ENCODE data around the gene PLIN4. TPM values are rescaled to one million over a fixed set of nuclear protein-coding genes. Genes with fewer than 3 reads are reported as not detected.

The PLIN4 gene
- total and polyA plus RNA-seq, 10 of the 15 experiments (the other 5 are each of a cell fraction or from before 2014, with no cell fraction given), result 0.01 to 0.11 (median 0.05) TPM; not detected in 2

- no peaks in the 10 kb centered on the region for H3K27me3 ChIP-seq (replicated peaks in 1 of 2; ENCODE audit: control insufficient read depth in 2 of 2, insufficient read depth in 2 of 2, low read length in 1 of 2)
- H3K9me3 ChIP-seq (replicated peaks; ENCODE audit: control insufficient read depth, insufficient read depth, low read length), result no peaks in the 10 kb centered on the region
- BruUV-seq (replicated peaks), result no TSS peak
- H4K20me1 ChIP-seq (ENCODE audit: control insufficient read depth, insufficient read depth), result no peaks in the 10 kb centered on the region
- ChIA-PET POLR2A (no interaction called here), SMC1A (ENCODE audit: uncharacterized antibody, unreplicated experiment) (no interaction called here), RAD21 (ENCODE audit: unreplicated experiment) (no interaction called here), CTCF (no interaction called here)
- H3K36me3 ChIP-seq (ENCODE audit: control insufficient read depth in 2 of 2, insufficient read depth in 2 of 2, low read length in 1 of 2), result no peaks in the 10 kb centered on the region
- no peaks in the 10 kb centered on the region for H3K4me1 ChIP-seq (ENCODE audit: control insufficient read depth, insufficient read depth, low read length)
- WGBS (ENCODE audit: insufficient coverage, insufficient replicate concordance, low lambda C conversion rate, missing lambda C conversion rate), result 27% methylated on average over 6 of the region's 6 CpGs
- no peak overlapping the region for H3K4me2 ChIP-seq (ENCODE audit: control insufficient read depth, insufficient read depth)
- no peak for ATAC-seq
- no peak overlapping the region for H3K4me3 ChIP-seq
- intact Hi-C loops (cut with micrococcal nuclease; ENCODE audit: unreplicated experiment) (no loop called here), in situ Hi-C loops (cut with MboI) (no loop called here)
- no peak for FAIRE-seq
- no peak overlapping the region for H2AFZ ChIP-seq (ENCODE audit: control insufficient read depth, low read depth, low read length)
- H3K79me2 ChIP-seq (ENCODE audit: control insufficient read depth, insufficient read depth, low read length), result no peaks in the 10 kb centered on the region
- no peak overlapping the region for H3K9ac ChIP-seq (ENCODE audit: control insufficient read depth, insufficient read depth, low read length)
- H3K27ac ChIP-seq (ENCODE audit: control insufficient read depth, insufficient read depth), result no peak overlapping the region
- no peak for DNase-seq (ENCODE audit: low read depth, low spot score)
- TF ChIP-seq CUX1 (IDR thresholded peaks at IDR 0.05; ENCODE audit: insufficient replicate concordance, low read depth, low read length) (no peak), NR2C2 (IDR thresholded peaks at IDR 0.05; ENCODE audit: borderline replicate concordance, control insufficient read depth, insufficient read length, low read depth) (no peak), MYB (IDR thresholded peaks at IDR 0.05; ENCODE audit: borderline replicate concordance, low read depth, low read length) (no peak), TARDBP (IDR thresholded peaks at IDR 0.05; ENCODE audit: borderline replicate concordance) (no peak), USF2 (IDR thresholded peaks at IDR 0.05; ENCODE audit: borderline replicate concordance, low read depth, low read length) (no peak), SMAD1 (IDR thresholded peaks at IDR 0.05; ENCODE audit: low read depth, partially characterized antibody) (no peak), BHLHE40 (IDR thresholded peaks at IDR 0.05; ENCODE audit: borderline replicate concordance in 1 of 2, low read depth in 2 of 2, low read length in 1 of 2) (no peak), NR2F1 (conservative IDR thresholded peaks at IDR 0.05) (no peak), USF1 (IDR thresholded peaks at IDR 0.05; ENCODE audit: borderline replicate concordance, extremely low read length, insufficient read depth, low read depth, low read length) (no peak), YY1 (IDR thresholded peaks at IDR 0.05; ENCODE audit: low read depth, low read length) (no peak), EP300 (IDR thresholded peaks at IDR 0.05; ENCODE audit: borderline replicate concordance in 1 of 2, control insufficient read depth in 1 of 2, low read depth in 2 of 2, low read length in 2 of 2) (no peak), FOXM1 (IDR thresholded peaks at IDR 0.05; ENCODE audit: low read depth, low read length) (no peak), PRDM15 (CRISPR knock-in tag; IDR thresholded peaks at IDR 0.05) (no peak)
These were observed 848 bp upstream of the PLIN4 start for GRCh38 chr19:4519172-4519496.
